SU-DHL-6 (cell line): ENCODE data around the gene IZUMO2.

ENCODE experiments used
- H2AFZ ChIP-seq: fragments of 200-600 bp; sonication (generic); 2 replicates; pipeline ENCODE4 v1.6.1; 2014; ENCODE audit warnings: low read depth, mild to moderate bottlenecking, moderate library complexity, mixed read lengths, antibody characterized with exemption, low read length; ENCODE audit not compliant: severe bottlenecking
- H3F3A ChIP-seq: fragments of 200-600 bp; shearing (Covaris generic); 2 replicates; pipeline ENCODE4 v1.6.0; 2016; ENCODE audit warnings: antibody characterized with exemption, mild to moderate bottlenecking; ENCODE audit not compliant: insufficient read depth
- H3K27ac ChIP-seq: fragments of 200-600 bp; sonication (generic); 2 replicates; pipeline ENCODE4 v1.5.1; 2016; ENCODE audit warnings: low read depth, mild to moderate bottlenecking, low read length, moderate library complexity, mixed read lengths
- H3K27me3 ChIP-seq: fragments of 200-600 bp; sonication (generic), shearing (Covaris generic); 2 replicates; pipeline ENCODE4 v1.6.0; 2014; ENCODE audit warnings: mild to moderate bottlenecking, low read length
- H3K36me3 ChIP-seq: fragments of 200-600 bp; sonication (generic); 2 replicates; pipeline ENCODE4 v1.6.1; 2014; ENCODE audit warnings: mild to moderate bottlenecking, low read length, mixed read lengths
- H3K4me2 ChIP-seq: fragments of 300-600, 200-600 bp; shearing (Covaris generic), sonication (generic); 2 replicates; pipeline ENCODE4 v1.6.0; 2014; ENCODE audit warnings: low read length, low read depth, mild to moderate bottlenecking; ENCODE audit not compliant: poor library complexity, severe bottlenecking
- H3K4me3 ChIP-seq: fragments of 200-600 bp; sonication (generic); 2 replicates; pipeline ENCODE4 v1.5.1; 2014; ENCODE audit warnings: antibody characterized with exemption, low read length, mild to moderate bottlenecking, mixed read lengths; ENCODE audit not compliant: insufficient read depth, poor library complexity, severe bottlenecking
- H3K79me2 ChIP-seq: fragments of 200-600 bp; sonication (generic); 2 replicates; pipeline ENCODE4 v1.6.1; 2014; ENCODE audit warnings: mild to moderate bottlenecking, low read length, moderate library complexity; ENCODE audit not compliant: insufficient read depth
- H3K9ac ChIP-seq: fragments of 200-600 bp; sonication (generic); 2 replicates; pipeline ENCODE4 v1.7.0; 2014; ENCODE audit warnings: mild to moderate bottlenecking, low read length
- H3K9me2 ChIP-seq: fragments of 200-600 bp; sonication (generic); replicated peaks from 2 replicates; pipeline ENCODE4 v1.6.1; 2014; ENCODE audit warnings: low read length; ENCODE audit not compliant: insufficient read depth
- H3K9me3 ChIP-seq: fragments of 200-600 bp; sonication (generic); 2 replicates; pipeline ENCODE4 v1.6.1; 2014; ENCODE audit warnings: low read length, mixed read lengths; ENCODE audit not compliant: insufficient read depth
- H4K20me1 ChIP-seq: fragments of 200-600 bp; sonication (generic); 2 replicates; pipeline ENCODE4 v1.6.1; 2014; ENCODE audit warnings: low read depth, mild to moderate bottlenecking, antibody characterized with exemption, low read length, moderate library complexity, mixed read lengths
- CTCF ChIP-seq: fragments of 200-600 bp; sonication (generic); IDR thresholded peaks from one replicate; pipeline ENCODE4 v1.5.1; 2017; ENCODE audit warnings: antibody characterized with exemption, mild to moderate bottlenecking, low read length, moderate library complexity; ENCODE audit not compliant: insufficient read depth, poor library complexity, severe bottlenecking
- EZH2phosphoT487 ChIP-seq: fragments of 200-600 bp; sonication (generic), shearing (Covaris generic); conservative IDR thresholded peaks from 2 replicates; pipeline ENCODE4 v1.6.1; 2018; ENCODE audit warnings: mild to moderate bottlenecking, antibody characterized with exemption, low read length, moderate library complexity, mixed read lengths

IZUMO2 gene

GRCh38 chr19:50198431-50199258 is 35.6 kb upstream of the IZUMO2 start:
- no peaks in the 10 kb centered on the region for H4K20me1 ChIP-seq
- H3K27me3 ChIP-seq = no peaks in the 10 kb centered on the region
- H3F3A ChIP-seq = no peaks in the 10 kb centered on the region
- H3K79me2 ChIP-seq = no peaks in the 10 kb centered on the region
- H2AFZ ChIP-seq = no peak overlapping the region
- no peak for TF ChIP-seq CTCF
- no peak for TF ChIP-seq EZH2phosphoT487
- H3K4me3 ChIP-seq = no peak overlapping the region
- no peak overlapping the region for H3K27ac ChIP-seq
- no peaks in the 10 kb centered on the region for H3K36me3 ChIP-seq
- H3K9me3 ChIP-seq = no peaks in the 10 kb centered on the region
- no peaks in the 10 kb centered on the region for H3K9me2 ChIP-seq
- H3K9ac ChIP-seq = no peak overlapping the region
- no peak overlapping the region for H3K4me2 ChIP-seq

GRCh38 chr19:50197348-50197747 is 34.3 kb upstream of the IZUMO2 start:
- no peak overlapping the region for H3K27ac ChIP-seq
- H3F3A ChIP-seq = no peaks in the 10 kb centered on the region
- H3K9me2 ChIP-seq = no peaks in the 10 kb centered on the region
- no peaks in the 10 kb centered on the region for H3K9me3 ChIP-seq
- H3K9ac ChIP-seq = no peak overlapping the region
- H3K4me3 ChIP-seq = no peak overlapping the region
- H2AFZ ChIP-seq = no peak overlapping the region
- TF ChIP-seq EZH2phosphoT487 (no peak), CTCF (no peak)
- H3K36me3 ChIP-seq = no peaks in the 10 kb centered on the region
- H3K4me2 ChIP-seq = no peak overlapping the region
- no peaks in the 10 kb centered on the region for H4K20me1 ChIP-seq
- no peaks in the 10 kb centered on the region for H3K79me2 ChIP-seq
- H3K27me3 ChIP-seq = no peaks in the 10 kb centered on the region

GRCh38 chr19:50196322-50196932 is 33.3 kb upstream of the IZUMO2 start:
- Histone ChIP-seq H3K4me3 (no peak overlapping the region), H3K27me3 (no peaks in the 10 kb centered on the region), H3K9ac (no peak overlapping the region), H3K9me2 (no peaks in the 10 kb centered on the region), H3K27ac (no peak overlapping the region), H3F3A (no peaks in the 10 kb centered on the region), H3K36me3 (no peaks in the 10 kb centered on the region), H3K79me2 (no peaks in the 10 kb centered on the region), H4K20me1 (no peaks in the 10 kb centered on the region), H3K4me2 (no peak overlapping the region), H3K9me3 (no peaks in the 10 kb centered on the region), H2AFZ (no peak overlapping the region)
- TF ChIP-seq CTCF (no peak), EZH2phosphoT487 (no peak)
